ENCODE measurements around the gene SLC5A6.

SLC5A6 gene

DNA sequence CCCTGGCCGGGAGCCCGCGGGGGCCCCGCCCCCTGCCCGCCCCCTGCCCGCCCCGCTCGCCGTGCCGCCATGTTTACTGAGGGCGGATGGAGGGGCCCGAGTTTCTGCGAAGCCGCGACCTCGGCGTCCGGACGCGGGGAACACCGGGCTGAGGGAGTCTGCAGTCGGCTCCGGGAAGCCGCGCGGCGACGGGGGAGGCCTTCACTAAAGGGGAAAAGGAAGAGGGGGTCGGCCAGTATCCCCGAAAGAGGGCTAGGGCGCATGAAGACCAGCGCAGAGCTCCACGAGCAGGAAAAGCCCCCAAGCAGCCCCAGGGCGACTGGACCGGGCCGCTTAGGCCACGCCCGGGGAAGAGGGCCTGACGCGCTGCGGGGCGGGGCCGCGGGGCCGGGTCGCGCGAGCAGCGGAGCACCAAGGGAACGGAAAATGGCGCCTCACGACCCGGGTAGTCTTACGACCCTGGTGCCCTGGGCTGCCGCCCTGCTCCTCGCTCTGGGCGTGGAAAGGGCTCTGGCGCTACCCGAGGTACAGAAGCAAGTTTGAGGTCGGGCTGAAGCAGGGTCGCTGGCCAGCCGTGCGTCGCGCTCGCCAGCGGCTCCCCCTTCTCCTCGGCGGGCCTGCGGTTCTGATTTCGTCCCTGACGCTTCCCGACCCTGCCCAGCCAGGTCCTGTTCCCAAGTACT, at the start of gene SLC5A6, which contains the start of gene ATRAID:
Gene SLC5A6 (minus strand): TSS at position 326 of the 683 bp plus-strand sequence. CDS start 4,618 bp downstream, outside the sequence.
Gene ATRAID (plus strand): TSS at position 99 of the 683 bp plus-strand sequence. CDS start 328 bp downstream, at position 427.
- peak; percentile 91 for DNase-seq

DNA sequence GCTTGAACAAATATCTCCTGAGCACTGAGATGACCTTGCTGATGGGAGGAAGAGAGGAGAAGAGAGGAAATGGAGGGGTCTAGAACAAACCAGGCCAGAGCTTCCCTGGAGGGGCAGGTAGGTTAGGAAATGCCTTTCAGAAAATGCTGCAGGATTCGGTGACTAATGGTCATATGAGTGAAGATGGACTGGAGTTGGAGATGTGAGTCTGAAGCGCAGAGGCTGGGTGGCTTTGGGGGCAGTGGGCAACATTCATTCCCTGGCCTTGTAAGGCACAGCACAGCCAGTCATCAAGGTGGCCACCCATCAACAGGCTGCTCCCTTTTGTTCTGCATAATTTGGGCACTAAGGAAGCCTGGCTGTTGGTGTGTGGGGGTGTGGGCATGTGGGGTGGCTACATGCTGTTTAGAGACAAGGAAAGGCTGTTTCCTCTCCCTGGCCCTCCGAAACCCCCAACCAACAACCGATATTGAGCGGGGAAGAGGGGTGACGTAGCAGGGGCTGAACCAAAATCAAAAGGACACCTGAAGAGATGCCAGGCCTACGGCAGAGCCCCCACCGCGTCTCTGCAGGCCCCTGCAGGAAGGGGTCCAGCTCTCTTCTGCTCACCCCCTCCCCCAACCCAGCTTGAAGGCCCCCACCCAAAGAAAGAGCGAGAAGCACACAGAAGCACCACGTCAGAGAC, 49.3 kb upstream of the SLC5A6 start:
- no peak for DNase-seq

DNA sequence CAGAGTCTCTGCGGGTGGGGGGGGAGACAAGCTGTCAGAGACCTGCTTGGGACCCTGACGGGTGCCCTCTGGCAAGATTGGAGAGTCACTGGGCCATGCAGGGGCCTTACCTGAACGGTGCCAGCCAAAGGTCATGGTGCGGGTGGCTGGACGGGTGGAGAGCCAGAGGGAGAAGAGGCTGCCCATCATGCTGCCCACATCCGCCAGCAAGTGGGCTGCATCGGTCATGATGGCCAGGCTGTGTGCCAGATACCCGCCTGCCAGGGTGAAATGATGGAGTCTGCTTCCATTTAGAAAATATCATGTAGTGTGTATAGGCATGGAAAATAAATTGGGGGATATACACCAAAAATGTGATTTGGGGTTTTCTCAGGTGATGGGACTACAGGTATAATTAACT, 46.0 kb upstream of the SLC5A6 start:
- no peak for DNase-seq

DNA sequence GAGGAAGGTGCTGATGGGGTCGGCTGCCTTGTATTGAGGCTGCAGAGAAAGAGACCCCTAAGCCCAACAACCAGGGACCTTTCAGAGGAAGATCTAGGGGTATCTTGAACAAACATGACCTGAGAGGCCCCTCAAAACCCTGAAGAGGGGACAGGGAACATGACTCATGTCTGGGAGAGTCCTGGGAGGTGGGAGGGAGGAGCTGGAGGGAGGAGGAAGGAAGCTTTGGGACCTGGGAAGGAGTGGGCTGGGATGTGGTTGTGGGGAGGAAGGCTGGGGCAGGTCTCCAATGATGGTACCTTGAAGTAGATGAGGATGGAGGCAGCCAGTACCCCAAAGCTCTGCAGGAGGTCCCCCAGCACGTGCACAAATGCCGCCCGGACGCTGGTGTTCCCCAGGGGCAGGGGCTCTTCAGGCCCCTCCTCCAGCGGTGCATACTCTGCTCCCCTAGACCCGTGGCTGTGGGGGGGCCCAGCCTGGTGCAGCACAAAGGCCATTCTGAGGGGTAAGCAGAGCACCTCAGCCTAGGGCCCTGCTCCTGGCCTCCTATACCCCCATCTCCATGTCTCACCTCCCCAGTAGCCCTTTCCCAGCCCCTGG, 44.9 kb upstream of the SLC5A6 start:
- DNase-seq, result no peak

DNA sequence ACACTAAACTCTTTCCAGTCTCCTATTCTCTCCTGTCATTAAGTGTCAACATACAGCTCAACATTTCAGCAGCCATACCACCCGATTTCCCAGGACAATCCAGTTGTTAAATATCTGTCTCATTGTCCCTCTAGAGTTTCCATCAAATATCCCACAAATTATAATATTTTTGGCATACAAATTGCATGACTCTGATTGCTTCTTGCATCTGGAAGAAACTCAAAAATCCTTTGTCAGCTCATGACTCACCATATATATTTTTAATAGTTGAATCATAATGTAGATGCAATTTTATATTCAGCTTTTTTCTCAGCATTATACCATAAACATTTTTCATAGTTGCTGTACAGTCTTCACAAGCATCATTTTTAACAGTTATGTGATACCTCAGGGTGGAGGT, 43.6 kb upstream of the SLC5A6 start:
- no peak for DNase-seq

DNA sequence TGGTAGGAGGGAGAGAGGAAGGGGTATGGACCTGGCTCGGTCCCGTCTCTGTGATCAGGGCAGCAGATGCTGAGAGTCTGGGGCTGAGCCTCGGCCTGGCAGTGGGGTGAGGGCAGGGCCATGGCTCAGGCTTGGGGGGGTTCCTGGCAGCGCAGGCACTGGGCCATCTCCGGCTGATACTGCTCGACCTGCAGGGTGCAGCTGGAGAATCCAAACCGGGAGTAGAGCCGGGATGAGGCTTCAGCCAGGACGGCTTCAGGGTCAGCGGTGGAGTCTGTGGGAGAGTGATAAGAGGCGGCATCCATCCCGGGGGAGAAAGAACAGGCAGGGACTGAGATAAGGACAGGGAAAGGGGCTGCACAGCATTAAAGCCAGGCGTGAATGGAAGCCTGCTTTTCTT, 43.1 kb upstream of the SLC5A6 start:
- DNase-seq, result no peak

DNA sequence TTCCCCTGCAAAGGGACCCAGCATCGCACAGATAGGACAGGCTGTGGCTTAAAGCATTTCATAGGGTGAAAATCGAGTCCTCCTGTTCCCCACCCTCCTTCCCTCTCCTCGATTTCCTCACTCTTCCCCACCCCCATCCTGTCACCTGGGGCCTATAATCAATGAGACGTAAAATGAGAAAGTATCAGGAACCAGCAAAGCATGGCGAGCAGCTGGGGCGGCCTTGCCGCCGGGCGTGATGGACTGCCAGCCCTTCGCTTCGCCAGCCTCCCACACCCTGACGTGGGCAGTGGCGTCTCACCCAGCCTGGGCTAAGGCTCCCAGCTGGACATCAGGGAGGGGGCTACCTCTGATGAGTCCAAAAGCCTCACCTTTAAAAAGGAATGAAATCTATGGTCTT, 39.7 kb upstream of the SLC5A6 start:
- no peak for DNase-seq

DNA sequence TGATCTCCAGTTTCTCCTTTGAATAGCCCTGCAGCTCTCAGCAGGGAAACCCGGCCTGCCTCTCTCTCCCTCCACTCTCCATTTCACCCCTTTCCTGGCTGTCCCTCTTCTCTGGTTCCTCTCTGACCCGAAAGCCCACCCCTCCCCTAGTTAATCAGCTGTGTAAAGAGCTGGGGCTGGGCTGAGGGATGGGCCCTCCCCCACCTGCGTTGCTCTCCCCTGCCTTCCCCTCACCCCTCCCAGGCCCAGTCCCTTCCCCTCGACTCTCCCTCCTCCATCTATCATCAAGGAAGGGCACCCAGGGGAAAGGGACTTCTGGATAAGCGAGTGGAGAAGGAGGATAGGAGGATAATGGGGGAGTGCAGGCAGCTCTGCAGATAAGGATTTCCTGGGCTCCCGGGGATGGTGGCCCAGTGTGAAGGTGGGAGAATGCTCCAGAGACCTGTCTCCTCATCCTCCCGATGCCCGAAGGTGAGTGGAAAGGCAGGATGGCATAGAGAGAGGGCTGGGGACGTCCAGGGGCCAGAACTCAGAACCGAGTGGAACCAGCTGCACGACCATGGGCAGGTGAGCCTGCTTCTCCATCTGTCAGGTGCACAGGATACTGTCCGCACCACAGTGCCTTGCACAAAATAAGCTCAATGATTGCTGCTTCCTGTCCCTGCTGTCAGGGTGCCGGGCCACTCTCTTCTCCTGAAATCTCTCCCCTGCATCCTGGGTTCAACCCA, 38.7 kb upstream of the SLC5A6 start:
- no peak for DNase-seq

DNA sequence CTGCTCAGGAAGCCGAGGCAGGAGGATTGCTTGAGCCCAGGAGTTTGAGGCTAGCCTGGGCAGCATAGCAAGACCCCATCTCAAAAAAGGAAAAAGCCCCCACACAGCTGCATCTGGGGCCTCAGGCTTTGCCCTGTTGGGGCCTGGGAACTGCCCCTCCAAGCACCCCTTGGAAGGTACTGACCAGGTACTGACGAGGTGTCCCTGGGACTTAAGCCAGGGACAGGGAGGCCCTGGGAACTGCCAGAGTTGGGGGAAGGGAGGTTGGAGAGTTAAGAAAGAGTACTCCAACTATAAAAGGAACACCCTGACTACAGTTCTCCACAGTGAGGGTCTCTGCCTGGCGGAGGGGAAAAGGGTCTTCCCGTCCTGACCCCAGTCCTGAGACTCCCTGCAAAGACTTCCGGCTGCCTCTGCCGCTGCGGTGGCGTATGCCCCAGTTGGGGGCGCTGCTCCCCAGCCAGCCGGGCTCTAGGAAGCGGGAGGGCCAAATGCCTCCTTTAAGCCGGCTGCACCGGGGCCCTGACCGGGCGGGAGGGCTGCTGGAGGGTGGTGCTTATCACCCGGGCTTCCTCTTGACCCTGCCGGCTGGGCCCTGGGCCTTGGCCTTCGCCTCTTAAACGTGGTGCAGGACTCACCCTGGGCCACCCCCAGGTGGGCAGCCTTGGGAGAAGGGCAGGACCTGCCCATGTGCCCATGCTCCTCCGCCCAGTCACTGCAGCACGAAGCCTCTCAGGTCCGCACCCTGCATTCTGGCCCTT, 38.0 kb upstream of the SLC5A6 start:
- DNase-seq, result peak; percentile 51

DNA sequence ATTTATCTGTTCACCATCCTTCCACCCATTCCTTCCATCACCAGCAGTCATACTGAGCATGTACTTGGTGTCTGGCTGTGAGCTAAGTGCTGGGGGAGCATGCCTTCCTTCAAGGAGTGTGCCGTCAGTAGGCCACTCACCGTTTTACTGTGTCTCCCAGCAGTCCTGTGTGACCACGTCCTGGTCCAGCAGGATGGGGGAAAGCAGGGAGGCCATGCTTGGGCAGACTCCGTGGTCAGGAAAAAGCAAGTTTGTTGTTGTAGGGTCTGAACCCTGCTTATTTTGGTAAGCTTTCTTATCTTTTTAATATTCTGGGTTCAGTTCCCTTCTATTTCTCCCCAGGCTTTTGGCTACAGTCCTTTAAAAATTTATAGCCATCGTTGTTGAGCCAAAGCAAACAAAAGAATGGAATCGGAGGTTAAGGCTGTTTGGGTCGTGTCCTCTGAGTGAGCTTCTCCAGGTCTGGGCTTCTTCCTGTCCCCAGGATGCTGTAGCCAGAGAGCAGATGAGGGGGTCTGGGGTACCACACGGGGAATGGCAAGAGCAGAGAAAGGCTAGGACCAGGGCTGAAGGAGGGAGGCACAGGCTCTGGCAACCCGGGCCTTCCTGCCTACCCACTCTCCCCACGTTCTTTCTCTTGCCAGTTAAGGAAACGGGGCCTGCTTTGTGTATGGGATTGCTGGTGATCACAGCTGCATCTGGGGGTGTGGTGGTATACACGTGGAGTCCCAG, 37.3 kb upstream of the SLC5A6 start:
- no peak for DNase-seq

DNA sequence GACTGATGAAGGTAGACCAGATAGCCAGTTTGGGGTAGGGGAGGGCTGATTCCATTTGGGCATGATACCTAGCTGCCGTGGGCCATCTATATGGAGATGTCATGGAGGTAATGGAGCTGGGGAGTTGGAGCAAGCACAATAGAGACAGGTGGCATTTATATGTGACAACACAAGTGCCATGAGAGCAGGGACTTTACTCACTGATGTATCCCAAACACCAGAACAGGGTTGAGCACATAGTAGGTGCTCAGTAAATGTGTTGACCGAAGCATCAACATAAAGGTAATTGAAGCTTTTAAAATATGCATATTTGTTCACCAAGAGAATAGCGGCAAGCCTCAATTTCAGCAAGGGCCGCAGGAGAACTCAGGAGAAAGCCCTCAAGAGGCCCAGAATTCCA, 35.8 kb upstream of the SLC5A6 start:
- no peak for DNase-seq

DNA sequence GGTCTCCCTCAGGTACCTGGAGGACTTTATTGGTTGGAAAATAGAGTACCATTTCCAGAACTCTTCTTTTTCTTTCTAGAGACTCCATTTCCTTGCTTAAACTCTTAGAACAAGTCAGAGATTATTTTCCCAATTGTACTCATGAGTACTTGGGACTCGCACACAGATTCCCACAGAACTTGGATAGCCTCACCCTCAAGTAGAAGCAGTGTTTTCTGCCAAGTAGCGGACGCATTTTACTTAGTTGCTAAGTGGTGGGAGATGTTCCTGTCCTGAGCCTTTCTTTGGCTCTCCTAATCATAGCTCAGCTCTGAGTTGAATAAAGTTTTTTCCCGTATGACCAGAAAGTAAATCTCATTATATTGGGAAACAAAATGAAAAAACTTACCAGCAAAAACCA, 33.6 kb upstream of the SLC5A6 start:
- DNase-seq, result no peak

DNA sequence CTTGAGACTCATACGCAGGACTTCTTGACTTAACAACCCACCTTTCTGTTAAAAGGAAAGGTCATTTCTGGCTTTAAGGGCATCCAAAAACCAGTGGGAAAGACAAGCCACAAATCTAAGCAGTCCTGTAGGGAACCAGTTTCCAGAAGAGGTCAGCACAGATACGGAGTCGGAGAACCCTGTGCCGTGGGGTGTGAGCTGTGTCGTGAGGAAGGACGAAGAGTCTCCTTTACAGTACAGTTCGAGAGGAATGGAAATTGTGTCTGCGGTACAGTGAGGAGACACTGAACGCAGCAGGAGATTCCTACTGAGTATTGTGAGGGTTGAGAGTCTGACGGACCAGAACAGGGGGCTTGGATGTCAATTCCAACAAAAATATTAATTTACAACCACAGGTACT, 33.0 kb upstream of the SLC5A6 start:
- no peak for DNase-seq

DNA sequence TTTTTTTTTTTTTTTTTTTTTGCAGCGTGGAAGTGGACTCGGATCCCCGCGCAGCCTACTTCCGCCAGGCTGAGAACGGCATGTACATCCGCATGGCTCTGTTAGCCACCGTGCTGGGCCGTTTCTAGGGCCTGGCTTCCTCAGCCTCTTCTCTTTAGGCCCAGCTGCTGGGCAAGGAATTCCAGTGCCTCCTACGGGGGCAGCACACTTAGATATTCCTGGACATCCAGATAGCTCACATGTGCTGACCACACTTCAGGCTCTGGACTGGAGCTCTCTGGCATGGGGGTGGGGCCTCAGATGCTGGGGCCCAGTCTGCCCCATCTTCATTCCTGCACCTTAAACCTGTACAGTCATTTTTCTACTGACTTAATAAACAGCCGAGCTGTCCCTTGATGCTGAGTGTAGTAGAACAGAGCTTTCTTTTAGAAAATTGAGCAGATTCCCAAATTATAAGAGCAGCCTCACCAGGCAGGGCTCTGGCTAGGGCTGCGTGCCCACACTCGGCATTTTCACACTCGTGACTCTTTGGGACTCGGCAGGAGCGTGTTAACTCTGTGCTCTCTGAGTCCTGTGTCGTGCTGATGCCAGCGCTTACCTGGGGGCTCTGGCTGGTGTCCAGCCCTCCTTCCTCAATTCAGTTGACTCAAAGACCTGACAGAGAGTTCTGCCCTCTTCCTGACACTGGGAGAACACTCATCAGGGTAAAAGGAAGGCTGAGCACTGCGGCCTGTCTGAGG, 31.5 kb upstream of the SLC5A6 start:
- no peak for DNase-seq

DNA sequence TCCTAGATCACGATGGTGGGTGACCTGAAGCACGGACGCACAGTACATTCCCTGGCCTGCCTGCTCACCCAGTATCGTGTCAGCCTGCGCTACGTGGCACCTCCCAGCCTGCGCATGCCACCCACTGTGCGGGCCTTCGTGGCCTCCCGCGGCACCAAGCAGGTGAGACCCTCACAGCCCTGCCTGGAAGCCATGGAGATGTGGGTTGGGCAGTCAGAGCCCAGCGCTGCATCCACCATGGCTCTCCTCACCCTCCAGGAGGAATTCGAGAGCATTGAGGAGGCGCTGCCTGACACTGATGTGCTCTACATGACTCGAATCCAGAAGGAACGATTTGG, 30.5 kb upstream of the SLC5A6 start:
- no peak for DNase-seq

DNA sequence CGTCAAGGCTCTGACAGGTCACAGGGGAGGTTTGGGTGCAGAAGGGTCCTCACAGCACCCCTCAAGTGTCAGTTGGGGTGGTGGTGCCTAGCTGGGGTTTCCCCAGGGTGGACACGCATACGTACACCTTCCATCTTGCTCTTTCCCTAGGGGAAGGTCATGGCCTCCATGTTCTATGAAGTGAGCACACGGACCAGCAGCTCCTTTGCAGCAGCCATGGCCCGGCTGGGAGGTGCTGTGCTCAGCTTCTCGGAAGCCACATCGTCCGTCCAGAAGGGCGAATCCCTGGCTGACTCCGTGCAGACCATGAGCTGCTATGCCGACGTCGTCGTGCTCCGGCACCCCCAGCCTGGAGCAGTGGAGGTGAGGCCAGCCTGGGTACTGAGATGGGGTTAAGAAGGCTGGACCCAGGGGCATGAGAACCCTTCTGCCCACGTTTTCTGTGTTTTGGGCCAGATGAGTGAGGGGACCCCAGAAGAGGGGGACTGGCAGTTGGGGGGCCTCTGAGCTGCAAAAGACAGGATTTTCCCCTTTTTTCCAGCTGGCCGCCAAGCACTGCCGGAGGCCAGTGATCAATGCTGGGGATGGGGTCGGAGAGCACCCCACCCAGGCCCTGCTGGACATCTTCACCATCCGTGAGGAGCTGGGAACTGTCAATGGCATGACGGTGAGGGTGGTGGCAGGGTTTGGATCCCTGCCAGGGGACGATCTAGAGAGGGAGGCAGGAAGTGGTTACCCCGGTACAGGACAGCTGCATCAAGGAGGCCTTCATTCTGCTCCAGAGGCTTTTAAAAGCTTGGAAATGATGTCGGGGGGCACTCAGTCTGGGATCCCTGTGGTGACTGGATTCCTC, 29.9 kb upstream of the SLC5A6 start:
- DNase-seq, result no peak

DNA sequence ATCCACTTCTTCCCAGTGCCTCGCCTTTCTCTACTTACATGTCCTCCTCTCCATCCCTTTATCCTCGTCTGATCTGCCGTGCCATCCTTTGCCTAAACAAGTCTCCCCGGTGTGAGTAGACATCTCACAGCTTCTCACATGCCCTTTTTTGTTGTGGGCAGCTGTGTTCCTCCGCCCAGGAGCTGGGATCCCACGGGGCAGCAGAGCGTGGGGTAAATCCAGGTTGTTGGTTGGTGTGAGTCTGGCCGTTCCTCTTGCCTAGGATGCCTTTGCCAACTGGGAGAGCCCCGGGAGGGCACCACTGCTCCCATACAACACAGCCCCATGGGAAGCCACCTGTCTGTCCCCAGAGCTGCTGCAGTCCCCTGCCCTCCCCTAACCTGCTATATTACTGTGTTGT, 28.3 kb upstream of the SLC5A6 start:
- DNase-seq, result no peak

DNA sequence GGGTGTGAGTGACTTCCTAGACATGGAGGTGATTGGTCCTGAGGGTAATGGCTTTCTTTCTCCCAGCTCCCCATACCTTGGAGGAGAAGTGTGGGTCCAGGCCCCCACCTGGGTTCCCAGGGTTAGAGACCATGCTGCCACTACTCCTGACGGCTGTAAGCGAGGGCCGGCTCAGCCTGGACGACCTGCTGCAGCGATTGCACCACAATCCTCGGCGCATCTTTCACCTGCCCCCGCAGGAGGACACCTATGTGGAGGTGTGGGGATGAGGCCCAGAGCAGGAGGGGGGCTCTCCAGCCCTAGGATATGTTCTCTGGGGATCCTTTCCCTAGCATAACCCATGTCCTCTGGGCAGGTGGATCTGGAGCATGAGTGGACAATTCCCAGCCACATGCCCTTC, 26.9 kb upstream of the SLC5A6 start:
- DNase-seq, result no peak

DNA sequence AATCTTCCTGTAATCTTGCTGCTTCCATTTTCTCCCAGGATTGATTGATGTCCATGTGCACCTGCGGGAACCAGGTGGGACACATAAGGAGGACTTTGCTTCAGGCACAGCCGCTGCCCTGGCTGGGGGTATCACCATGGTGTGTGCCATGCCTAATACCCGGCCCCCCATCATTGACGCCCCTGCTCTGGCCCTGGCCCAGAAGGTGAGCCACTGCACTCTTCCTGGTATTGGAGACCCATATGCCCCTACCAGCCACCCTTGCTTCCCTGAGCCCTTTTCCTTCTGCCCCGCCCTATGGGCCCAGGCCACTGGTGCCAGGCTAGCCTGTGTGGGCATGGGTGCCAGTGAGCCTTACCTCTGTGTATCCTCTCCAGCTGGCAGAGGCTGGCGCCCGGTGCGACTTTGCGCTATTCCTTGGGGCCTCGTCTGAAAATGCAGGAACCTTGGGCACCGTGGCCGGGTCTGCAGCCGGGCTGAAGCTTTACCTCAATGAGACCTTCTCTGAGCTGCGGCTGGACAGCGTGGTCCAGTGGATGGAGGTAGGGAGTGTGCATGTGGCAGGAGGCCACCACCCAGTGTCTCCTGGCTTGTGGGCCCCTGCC, 25.4 kb upstream of the SLC5A6 start:
- DNase-seq, result no peak

DNA sequence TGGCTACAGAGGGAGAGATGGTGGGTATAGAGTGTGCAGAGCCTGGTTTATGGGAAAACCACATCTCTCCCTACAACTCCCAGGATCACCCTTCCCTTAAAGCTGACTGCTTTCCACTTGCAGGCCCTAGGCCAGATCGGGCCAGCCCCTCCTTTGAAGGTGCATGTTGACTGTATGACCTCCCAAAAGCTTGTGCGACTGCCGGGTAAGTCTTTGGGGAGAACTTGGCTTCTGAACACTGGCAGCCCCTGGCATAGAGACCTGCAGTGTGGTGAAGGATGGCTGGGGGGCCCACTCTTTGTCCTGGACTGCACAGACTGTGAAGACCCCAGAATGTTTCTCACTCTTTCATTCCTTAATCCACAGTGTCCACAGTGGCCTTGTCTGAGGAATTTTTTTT, 24.6 kb upstream of the SLC5A6 start:
- DNase-seq, result no peak

All from NCI-H69 (cell line).